GM18517 (cell line): ENCODE results near the gene PHLDA2.

Experiments
- ATAC-seq: cut with Tn5 transposase; IDR thresholded peaks from one replicate; pipeline ENCODE4 v1.9.1; 2021; ENCODE audit warnings: mild to moderate bottlenecking, moderate library complexity; ENCODE audit not compliant: unreplicated experiment

The PHLDA2 gene, protein sequence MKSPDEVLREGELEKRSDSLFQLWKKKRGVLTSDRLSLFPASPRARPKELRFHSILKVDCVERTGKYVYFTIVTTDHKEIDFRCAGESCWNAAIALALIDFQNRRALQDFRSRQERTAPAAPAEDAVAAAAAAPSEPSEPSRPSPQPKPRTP

DNA sequence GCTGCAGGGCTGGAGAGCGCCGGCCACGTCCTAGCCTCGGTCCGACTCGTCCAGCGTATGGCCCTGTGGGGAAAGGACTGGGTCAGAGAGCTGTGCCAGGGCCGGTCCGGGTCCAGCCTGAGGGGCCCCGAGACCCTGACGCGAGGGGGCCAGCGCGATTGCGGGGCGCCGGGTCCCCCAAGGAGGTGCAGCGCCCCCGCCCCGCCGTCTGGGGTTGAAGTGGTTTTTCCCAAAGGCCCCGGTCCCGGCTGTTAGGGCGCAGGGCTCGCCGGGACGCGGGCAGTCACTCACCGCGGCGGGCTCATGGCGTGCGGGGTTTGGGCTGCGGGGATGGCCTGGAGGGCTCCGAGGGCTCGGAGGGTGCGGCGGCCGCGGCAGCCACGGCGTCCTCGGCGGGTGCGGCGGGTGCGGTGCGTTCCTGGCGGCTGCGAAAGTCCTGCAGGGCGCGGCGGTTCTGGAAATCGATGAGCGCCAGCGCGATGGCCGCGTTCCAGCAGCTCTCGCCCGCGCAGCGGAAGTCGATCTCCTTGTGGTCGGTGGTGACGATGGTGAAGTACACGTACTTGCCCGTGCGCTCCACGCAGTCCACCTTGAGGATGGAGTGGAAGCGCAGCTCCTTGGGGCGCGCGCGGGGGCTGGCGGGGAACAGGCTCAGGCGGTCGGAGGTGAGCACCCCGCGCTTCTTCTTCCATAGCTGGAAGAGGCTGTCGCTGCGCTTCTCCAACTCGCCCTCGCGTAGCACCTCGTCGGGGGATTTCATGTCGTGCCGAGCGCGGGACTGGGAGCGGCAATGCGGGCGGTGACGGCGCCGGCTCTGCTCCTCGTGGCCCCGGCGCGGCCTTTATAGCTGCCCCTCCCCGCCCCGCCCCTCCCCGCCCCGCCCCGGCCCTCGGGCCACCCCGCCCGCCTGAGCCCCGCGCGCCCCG, at the start of gene PHLDA2:
TSS of gene PHLDA2 (minus strand) at position 816 of the 926 bp plus-strand sequence. CDS start at position 760, 56 bp downstream.
- no peak for ATAC-seq

DNA sequence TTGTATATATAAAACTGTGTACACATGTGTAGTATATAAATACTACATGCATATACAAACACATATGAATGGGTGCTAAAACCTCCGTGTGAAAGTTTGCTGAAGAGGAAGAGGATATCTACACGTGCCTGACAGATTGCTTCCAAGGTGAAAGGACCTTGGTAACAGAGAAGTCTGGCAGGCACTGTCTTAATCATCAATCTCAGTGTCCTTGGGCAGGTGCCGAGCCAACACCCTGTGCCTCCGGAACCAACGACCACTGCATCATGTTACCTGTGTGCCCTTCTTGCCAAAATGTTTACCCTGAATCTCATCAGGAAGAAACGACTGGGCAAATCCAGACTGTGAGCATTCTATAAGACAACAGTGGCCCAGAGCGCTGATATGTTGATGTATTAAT, 47.9 kb upstream of the PHLDA2 start:
- no peak for ATAC-seq

DNA sequence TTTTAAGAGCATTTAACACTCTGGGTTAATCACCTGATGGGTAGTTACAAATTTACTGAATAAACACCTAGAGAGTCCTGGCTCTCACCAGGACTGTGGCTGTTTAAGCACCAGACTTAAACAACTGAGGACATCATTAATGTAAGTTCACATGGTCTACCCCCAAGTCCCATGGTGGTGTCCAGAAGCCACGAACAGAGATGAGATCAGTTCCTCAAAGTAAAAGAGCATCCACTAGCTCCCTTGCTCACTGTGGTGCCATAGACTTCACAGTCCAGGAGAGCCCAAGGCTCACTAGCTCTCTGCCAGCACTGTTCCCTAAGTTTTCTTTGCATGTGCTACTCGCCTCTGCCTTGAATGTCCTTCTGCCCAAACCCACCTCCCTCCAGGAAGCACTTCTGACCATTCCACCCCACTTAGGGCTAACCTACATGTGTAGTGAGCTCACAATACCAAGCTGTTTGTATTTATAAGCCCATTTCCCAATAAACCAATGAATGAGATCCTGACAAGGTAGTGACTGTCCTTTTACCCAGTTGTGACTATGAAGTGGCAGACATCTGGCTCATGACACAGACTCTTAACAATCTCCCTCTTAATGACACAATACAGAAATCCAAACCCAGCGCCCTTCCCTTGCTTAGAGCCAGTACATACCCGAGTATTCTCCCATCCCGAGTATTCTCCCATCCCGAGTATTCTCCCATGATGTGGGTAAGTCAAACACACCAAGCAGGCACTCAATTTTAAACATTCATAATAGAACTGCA, 47.3 kb upstream of the PHLDA2 start:
- ATAC-seq = no peak

DNA sequence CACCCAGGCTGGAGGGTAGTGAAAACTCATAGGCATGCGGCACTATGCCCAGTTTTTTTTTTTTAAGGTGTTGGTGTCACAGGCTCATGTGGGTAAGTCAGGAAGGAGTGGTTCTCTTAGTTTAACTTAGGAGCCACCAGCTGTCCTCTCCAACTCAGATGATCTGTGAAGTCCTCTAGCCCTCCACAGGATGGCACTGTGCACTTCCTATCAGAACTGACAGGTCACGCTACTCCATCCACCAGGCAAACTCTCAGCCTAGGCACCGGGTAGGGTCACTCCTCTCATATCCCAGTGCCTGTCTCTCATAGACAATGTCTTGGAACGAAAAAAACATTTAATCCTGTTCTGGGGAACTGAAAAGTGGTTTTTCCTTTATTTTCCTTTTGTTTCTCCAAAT, 46.4 kb upstream of the PHLDA2 start:
- no peak for ATAC-seq

DNA sequence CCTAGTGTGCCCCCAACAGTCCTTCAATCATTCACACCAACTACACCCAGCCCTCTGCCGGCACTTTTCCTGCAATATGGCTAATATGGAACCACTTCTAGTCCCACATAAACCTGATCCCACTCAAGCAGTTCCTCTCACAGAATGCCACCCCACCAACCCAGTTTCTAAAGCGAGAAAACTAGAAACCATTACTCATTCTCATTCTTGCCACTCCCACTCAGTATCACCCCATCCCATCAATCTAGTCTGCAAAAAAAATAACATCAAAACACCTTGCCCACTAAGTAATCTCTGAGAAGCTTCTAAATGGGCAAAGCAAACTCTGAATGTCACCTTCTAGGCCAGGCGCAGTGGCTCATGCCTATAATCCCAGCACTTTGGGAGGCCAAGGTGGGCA, 45.1 kb upstream of the PHLDA2 start:
- ATAC-seq = no peak

DNA sequence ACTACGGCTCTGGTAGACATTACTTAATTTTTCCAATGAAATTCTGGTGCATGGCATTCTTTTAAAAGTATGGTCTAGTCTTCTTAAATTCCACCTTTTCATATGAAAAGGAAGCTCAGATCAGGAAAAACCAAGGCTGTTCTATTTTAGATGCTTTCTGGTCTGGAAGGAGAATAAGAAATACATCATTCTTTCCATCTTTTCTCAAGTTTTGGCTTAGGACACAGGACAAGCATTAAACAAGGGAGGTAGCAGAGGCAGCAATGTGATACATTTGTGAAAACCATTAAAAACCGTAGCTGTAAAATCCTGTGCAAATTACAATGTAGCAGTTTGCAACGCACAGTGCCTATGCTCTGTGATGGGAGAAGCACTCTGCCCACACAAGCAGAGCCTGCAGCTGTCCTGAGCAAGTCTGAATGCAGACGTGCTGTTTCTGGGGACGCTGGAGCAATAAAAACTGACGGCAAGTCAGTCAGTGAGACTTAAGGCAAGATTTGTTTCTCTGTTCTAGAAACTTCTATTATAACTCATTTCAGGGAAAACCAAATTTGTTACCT, 39.2 kb upstream of the PHLDA2 start:
- ATAC-seq = no peak

DNA sequence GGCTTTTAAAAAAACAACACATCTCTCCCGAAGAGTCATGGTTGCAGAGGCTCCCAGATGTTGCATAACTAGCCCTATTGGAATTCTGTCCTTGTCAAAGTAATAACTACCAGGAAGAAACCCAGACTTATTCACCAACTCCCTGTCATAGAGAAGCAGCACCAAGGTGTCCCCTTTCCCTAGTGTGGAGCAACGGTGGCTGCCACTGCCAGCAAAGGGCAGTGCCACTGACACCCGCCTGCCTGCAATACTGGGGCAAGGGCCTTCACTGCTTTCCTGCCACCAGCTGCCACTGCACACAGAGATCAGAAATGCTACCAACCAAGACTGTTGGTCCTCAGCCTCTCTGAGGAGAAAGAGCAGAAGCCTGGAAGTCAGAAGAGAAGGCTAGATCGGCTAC, 35.6 kb upstream of the PHLDA2 start:
- ATAC-seq = no peak

DNA sequence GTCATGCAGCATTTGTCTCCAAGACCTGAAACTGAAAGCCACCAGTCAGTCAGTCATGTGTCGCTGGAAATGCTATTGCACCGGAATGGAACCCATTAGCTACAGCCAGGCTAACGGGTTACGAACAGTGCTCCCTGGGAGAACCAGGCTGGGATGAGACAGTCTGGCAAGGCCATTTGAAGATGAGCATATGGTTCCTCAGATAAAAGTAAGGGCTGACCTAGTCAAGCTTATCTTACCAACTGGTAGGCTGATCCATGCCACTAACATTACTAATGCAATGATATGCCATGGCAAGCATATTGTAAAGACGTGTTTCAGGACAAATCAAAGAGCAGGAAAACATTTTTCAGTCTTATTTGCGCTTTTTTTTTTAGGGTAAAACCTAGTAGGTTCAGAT, 34.5 kb upstream of the PHLDA2 start:
- ATAC-seq = no peak

DNA sequence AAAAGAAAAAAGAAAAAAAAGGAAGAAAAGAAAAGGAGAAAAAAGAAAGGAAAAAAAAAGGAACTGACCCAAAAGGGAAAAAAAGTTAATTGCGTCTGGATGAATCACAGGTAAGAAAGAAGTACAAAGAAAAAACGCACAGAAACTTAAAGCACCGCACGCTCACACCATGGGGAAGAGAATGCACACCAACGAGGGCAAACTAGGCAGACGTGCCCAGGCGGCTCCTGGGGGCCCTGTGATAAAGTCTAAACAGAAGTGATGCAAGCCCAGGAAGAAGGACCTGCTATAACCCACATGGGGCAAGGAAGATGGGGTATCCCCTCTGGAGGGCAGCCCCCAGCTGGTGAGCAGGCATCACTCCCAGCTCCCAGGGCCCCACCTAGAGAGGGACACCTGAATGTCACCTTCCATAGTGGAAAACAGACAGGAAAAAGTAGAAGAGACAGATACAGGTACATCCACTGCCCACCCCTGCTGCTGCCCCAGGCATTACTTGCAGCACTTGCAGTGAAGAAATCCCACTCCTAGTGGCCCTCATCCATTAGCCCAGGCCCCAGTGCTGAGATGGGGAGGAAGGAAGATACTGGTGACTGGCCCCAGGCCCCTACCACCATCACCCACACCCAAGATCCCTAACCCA, 34.0 kb upstream of the PHLDA2 start:
- no peak for ATAC-seq

DNA sequence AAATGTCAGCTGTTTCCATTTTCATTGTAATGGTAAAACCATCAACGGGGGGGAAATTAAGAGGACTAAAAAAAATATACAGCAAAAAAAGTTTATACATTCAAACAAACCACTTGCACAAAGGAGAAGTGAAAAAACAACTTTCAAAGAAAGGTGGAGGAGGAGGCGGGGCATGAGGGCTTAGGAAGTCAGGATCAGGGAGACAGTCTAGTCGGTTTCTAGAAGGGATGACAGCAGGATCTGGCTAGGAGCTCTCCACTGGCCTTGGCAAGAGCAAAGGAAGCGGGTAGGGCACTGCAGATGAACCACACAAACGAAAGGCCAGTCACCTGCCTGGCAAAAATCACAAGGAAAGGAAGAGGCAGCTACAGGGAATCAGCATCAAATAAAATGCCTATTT, 31.9 kb upstream of the PHLDA2 start:
- no peak for ATAC-seq

DNA sequence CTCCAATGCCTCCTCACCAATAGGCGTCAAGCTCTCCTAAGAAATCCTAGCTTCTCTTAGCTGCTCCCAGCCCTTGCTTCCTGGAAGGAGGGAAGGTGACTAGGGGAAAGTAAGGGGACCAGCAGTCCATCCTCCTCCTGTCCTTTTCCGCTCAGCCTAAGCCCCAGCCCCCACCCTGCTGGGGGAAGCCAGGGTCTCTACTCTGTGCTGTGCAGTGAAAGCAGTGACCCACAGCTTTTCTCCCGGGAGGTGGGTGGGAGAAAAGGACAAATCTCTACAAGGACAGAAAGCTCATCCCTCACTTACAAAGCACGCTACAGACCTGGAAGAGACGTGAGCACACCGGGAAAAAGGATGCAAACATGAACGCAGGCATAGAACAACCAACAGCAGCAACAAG, 30.9 kb upstream of the PHLDA2 start:
- no peak for ATAC-seq

DNA sequence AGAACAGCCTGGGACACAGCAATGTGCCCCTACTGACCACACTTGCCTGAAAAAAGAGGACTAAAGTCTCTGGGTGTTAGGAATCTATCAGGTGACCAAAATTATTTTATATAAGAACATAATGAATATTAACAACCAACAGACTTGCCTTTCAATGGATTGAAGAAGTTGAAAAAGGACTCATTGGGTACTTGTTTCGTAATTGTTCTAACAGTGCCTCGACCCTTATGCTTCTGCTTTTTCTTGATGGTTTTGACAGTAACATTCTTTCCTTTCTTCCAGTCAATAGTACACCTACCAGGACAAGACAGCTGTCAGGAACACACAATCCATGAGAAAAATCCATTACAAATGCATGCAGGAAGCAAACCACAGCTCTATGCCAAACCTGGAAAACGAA, 29.0 kb upstream of the PHLDA2 start:
- no peak for ATAC-seq

DNA sequence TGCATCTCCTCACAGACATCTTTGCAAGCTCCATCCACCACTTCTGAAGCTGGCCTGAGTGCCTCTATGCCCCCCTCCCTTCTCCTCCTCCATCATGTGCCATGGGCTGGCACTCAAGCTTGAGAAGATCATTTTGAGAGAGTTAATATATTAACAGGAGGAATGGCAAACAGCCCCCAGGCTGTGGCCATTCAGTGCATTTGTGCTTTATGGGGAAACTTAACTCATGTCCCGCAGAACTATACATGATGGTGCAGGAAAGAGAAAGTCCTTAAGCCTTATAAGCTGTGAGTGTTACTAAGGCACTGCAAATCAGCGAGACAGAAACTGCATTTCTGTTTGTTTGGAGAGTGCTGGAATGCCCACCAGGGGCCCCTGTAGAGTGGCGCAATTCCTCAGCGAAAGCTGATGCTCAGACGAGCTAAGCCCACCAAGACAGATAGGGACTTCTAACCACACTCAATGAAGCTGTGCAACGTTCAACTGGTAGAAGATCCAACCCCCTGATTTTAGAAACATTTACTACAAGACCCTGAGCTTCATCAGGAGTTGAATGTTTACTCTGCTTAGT, 26.8 kb upstream of the PHLDA2 start:
- ATAC-seq = no peak

DNA sequence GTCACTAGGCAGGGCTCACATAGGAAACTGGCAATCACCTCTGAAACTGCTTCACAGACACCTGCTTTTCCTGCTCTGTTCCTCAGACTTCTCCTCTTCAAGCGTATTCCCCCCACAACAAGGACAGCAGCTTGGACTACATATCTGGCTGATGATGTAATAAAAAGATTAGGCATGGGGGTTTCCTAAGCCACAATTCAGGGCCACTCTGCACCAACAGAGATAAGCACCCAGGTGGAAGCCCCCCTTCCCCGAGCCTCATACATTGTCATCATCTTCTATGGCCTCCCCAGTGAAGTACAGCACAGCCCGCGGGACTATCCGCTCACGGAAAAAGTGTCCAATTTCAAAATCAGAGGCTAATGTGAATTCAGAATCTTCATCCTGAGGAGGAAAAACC, 25.0 kb upstream of the PHLDA2 start:
- no peak for ATAC-seq

DNA sequence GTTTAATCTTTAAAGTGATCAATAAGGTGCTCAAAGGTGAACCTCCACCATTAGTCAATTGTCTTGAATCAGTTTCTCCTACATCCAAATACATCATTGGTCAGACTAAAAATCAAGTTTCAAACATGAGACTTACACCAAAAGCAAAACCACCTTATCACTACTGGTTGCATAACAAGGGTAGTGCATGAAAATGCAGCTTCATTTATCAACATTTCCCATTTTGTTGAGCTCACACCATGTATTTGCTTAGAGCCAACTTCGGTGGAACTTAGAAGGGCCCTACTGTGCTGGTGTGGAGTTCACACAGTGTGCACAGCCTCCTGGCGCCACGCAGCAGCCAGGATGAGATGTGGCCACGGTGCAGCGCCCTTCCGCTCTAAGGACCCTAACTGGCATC, 23.1 kb upstream of the PHLDA2 start:
- no peak for ATAC-seq

DNA sequence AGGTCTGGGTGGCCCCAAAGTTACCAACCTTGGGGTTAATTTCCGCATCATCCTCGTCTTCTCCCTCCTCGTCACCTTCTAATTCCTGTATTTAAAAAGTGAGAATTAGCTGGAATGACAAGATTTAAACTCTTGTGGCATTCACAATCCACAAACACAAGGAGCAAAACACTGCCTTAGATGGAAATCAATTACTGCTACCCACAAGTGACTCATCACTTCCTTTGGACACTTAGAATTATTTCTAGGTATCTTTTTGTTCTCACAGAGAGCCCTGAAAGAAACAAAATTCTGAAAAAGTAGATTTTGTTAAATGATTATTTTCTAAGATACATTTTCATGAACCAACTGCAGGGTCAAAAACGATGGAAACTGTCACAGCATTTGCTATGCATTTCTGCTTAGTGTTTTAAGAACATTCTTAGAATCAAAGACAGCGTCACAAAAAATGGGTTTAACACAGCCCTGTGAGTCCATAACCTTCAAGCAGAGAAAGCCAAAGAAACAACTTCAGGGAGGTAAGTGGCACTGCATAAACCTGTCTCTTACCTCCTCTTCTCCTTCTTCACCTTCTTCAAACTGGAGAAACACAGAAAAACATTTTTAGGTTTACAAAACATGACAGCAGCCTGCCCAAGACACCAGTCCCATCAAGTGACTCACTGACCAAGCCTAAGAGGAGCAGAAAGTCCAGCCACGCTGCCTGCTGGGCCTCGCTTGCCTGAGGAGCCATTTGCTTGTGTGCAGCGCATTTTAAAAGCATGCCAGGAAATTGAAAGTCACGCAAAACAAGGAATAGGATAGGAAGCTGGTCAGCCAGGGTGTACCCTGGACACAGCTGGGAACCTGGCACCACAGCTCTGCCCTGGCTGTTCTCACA, 22.3 kb upstream of the PHLDA2 start:
- ATAC-seq = no peak

DNA sequence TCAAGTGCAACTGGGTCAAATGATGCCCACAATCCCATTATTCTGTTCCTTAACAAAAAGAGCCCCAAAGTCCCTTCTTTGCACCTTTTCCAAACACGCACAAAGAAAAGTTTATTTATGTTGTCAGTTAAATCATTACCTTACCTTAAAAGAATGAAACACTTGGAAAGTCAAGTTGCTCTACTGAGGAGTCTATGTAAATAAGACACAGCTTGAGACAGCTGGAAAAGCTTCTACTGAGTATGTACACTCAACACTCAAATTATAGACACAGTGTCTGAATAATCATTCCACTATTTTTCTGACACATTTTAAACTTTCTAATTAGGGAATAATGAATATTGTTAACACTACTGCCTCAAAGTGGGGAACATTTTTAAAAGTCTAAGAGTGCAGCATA, 21.6 kb upstream of the PHLDA2 start:
- no peak for ATAC-seq

DNA sequence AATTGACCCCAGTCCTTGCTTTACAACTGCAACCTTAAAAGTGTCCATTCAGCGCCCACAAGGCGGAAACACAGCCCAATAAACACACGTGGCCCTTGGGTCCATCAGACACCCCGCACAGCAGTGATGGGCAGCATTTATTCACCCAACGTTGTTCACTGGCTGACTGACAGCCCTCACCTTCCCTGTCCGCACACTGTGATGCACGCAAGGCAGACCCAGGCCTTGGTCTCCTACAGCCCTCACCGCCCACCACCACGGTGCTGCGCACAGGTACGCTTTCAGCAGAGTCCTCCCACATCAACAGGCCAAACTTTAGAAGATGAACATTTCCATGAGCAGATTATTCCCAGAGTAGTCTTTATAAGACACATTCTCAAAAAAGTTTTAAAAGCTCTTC, 20.7 kb upstream of the PHLDA2 start:
- no peak for ATAC-seq

DNA sequence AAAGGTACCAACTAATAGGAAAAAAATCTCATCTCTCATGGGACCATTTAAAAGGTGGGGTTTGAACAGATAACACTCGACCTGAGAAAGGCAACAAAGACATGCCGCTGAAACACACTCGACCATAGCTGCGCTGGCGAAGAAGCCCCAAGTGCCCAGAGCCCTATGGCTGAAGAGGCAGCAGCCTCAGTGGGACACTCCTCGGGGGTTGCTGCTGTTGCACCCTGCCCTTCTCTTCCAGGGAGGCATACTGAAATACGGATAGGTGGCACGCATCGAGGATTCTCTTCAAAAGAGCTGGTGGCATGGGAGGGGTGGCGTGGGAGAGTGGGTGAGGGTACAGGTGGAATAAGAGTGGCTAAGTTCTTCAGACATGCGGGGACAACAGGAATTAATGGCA, 18.5 kb upstream of the PHLDA2 start:
- ATAC-seq = no peak
